AG09309 (cell line): Measurements from ENCODE around the gene RASSF9.

Experiments used
- DNase-seq: peaks from one replicate; pipeline ENCODE4 v3.0.0-alpha.2; 2010; ENCODE audit warnings: low read depth
- H3K4me3 ChIP-seq: 2 replicates; pipeline ENCODE4 v1.5.1; 2011; ENCODE audit warnings: mild to moderate bottlenecking, low read depth, low read length, moderate library complexity; ENCODE audit not compliant: control insufficient read depth
- CTCF ChIP-seq: IDR thresholded peaks from 2 replicates; pipeline ENCODE4 v1.5.1; 2011; ENCODE audit warnings: mild to moderate bottlenecking, low read depth, low read length, inconsistent platforms; ENCODE audit not compliant: insufficient read depth, control insufficient read depth; ENCODE audit errors: missing control alignments

The RASSF9 gene

GRCh38 chr12:85823436-85824180 lies 12.6 kb downstream of the RASSF9 start:
- TF ChIP-seq CTCF, result no peak
- peak; percentile 49 for DNase-seq
- H3K4me3 ChIP-seq, result no peak overlapping the region

- TF ChIP-seq CTCF, result no peak
- no peak for DNase-seq
- no peak overlapping the region for H3K4me3 ChIP-seq
Observed at GRCh38 chr12:85821759-85822158, 14.4 kb downstream of the RASSF9 start.

GRCh38 chr12:85821206-85821605 lies 15.0 kb downstream of the RASSF9 start:
- H3K4me3 ChIP-seq, result no peak overlapping the region
- DNase-seq, result no peak
- no peak for TF ChIP-seq CTCF

- no peak for DNase-seq
- no peak for TF ChIP-seq CTCF
- no peak overlapping the region for H3K4me3 ChIP-seq
Observed at GRCh38 chr12:85820101-85820500, 16.1 kb downstream of the RASSF9 start.

GRCh38 chr12:85814741-85815140 lies 21.5 kb downstream of the RASSF9 start:
- H3K4me3 ChIP-seq, result no peak overlapping the region
- TF ChIP-seq CTCF, result no peak
- DNase-seq, result no peak

- no peak overlapping the region for H3K4me3 ChIP-seq
- no peak for DNase-seq
- TF ChIP-seq CTCF, result no peak
Observed at GRCh38 chr12:85814071-85814470, 22.1 kb downstream of the RASSF9 start.

GRCh38 chr12:85809500-85809899 lies 26.7 kb downstream of the RASSF9 start:
- H3K4me3 ChIP-seq, result no peak overlapping the region
- no peak for TF ChIP-seq CTCF
- no peak for DNase-seq
